A549 (cell line): ENCODE data around the gene CAB39. TPM values are rescaled to one million over a fixed set of nuclear protein-coding genes. Genes with fewer than 3 reads are reported as not detected.

ENCODE experiments used
- ATAC-seq, 2 experiments: fragments of 200-7000 bp in 1 of 2; fragments of >200 bp in 1 of 2; cut with Nextera tagmentation in 1 of 2; cut with Tn5 transposase in 1 of 2; 3 replicates each; pipeline versions ENCODE4 v1.8.0 to v1.9.1; 2018 to 2020; ENCODE audit warnings: mild to moderate bottlenecking in 1 of 2, moderate library complexity in 1 of 2
- CTCF ChIA-PET: fragments of 300-600 bp; sonication (Branson Sonifier 250); formaldehyde crosslinking; extraction: SDS; loops from one replicate; lab custom pipeline; 2021; ENCODE audit warnings: antibody characterized with exemption, inconsistent platforms; lab: Yijun Ruan, JAX
- POLR2A ChIA-PET: fragments of 350-600 bp; formaldehyde crosslinking; extraction: SDS; loops from one replicate; lab custom pipeline; 2021; ENCODE audit warnings: antibody characterized with exemption, inconsistent platforms; lab: Yijun Ruan, JAX
- DNase-seq, 2 experiments: peaks; one replicate each; pipeline versions ENCODE4 v3.0.0 to v3.0.0-alpha.2; 2011 to 2016; ENCODE audit warnings: low read depth in 1 of 2, low spot score in 1 of 2
- FAIRE-seq: peaks from 2 replicates; lab custom pipeline; 2011; peaks lifted over from hg19 to GRCh38; lab: Jason Lieb, UNC
- H3K27ac ChIP-seq, 2 experiments: fragments of >200 bp; sonication (Bioruptor Twin); formaldehyde crosslinking; 3 replicates each; pipeline ENCODE4 v1.5.1; 2016 to 2017
- H3K4me1 ChIP-seq: fragments of >200 bp; sonication (Bioruptor Twin); formaldehyde crosslinking; 3 replicates; pipeline ENCODE4 v1.6.1; 2016
- H3K4me2 ChIP-seq: fragments of >200 bp; sonication (Bioruptor Twin); formaldehyde crosslinking; 3 replicates; pipeline ENCODE4 v1.6.1; 2016
- H3K4me3 ChIP-seq: fragments of >200 bp; sonication (Bioruptor Twin); formaldehyde crosslinking; 3 replicates; pipeline ENCODE4 v1.5.1; 2016
- H3K9me3 ChIP-seq: fragments of >200 bp; sonication (Bioruptor Twin); formaldehyde crosslinking; 3 replicates; pipeline ENCODE4 v1.6.1; 2016
- CBX2 ChIP-seq: fragments of 200-600 bp; sonication (generic); IDR thresholded peaks from 2 replicates; pipeline ENCODE4 v1.6.1; 2016; ENCODE audit warnings: low read depth, mild to moderate bottlenecking, borderline replicate concordance
- CBX8 ChIP-seq: fragments of 200-600 bp; sonication (generic); IDR thresholded peaks from 2 replicates; pipeline ENCODE4 v1.6.1; 2016
- CHD2 ChIP-seq: fragments of 150-350 bp; IDR thresholded peaks from 2 replicates; pipeline ENCODE4 v1.6.1; 2014; ENCODE audit warnings: low read length; ENCODE audit not compliant: partially characterized antibody
- CTCF ChIP-seq: fragments of >200 bp; sonication (Bioruptor Twin); formaldehyde crosslinking; IDR thresholded peaks from 3 replicates; pipeline ENCODE4 v1.5.1; 2016
- E2F6 ChIP-seq: IDR thresholded peaks from 2 replicates; pipeline ENCODE4 v1.6.1; 2012; ENCODE audit warnings: low read depth, borderline replicate concordance
- EHMT2 ChIP-seq: fragments of 200-600 bp; sonication (generic); IDR thresholded peaks from 2 replicates; pipeline ENCODE4 v1.6.1; 2016; ENCODE audit warnings: antibody characterized with exemption, low read depth, mild to moderate bottlenecking, moderate library complexity
- ELK1 ChIP-seq: fragments of 150-350 bp; IDR thresholded peaks from 2 replicates; pipeline ENCODE4 v1.6.1; 2014; ENCODE audit warnings: low read depth, mild to moderate bottlenecking, low read length
- EP300 ChIP-seq, 2 experiments: fragments of >200 bp; sonication (Bioruptor Twin); formaldehyde crosslinking; IDR thresholded peaks; 2 replicates in 1 of 2; 3 replicates in 1 of 2; pipeline ENCODE4 v1.6.1; 2016 to 2017
- HDAC2 ChIP-seq: fragments of 200-600 bp; sonication (generic); IDR thresholded peaks from 2 replicates; pipeline ENCODE4 v1.6.1; 2016
- HES2 ChIP-seq: fragments of >200 bp; sonication (Bioruptor Twin); formaldehyde crosslinking; IDR thresholded peaks from 2 replicates; pipeline ENCODE4 v1.6.1; 2016
- HEYL ChIP-seq: fragments of 250-450 bp; sonication (Bioruptor Pico); IDR thresholded peaks from 2 replicates; pipeline ENCODE4 v1.8.0; 2021; ENCODE audit warnings: mild to moderate bottlenecking, moderate library complexity
- HMGXB4 ChIP-seq: fragments of 250-450 bp; sonication (Bioruptor Pico); IDR thresholded peaks from 2 replicates; pipeline ENCODE4 v1.5.0; 2021; ENCODE audit warnings: mild to moderate bottlenecking, moderate library complexity, borderline replicate concordance
- HOXB13 ChIP-seq: fragments of 250-450 bp; sonication (Bioruptor Pico); IDR thresholded peaks from 2 replicates; pipeline ENCODE4 v1.5.0; 2020; ENCODE audit warnings: low read depth, mild to moderate bottlenecking, moderate library complexity
- JUN ChIP-seq, 2 experiments: fragments of >200 bp; sonication (Bioruptor Twin); formaldehyde crosslinking; IDR thresholded peaks; 2 replicates in 1 of 2; 3 replicates in 1 of 2; pipeline ENCODE4 v1.6.1; 2016 to 2017
- JUNB ChIP-seq: fragments of >200 bp; sonication (Bioruptor Twin); formaldehyde crosslinking; IDR thresholded peaks from 2 replicates; pipeline ENCODE4 v1.6.1; 2016
- KDM1A ChIP-seq: fragments of 200-600 bp; sonication (generic); IDR thresholded peaks from 2 replicates; pipeline ENCODE4 v1.6.1; 2016; ENCODE audit warnings: low read depth, mild to moderate bottlenecking
- KDM5A ChIP-seq: fragments of 200-600 bp; sonication (generic); IDR thresholded peaks from 2 replicates; pipeline ENCODE4 v1.6.1; 2016; ENCODE audit warnings: antibody characterized with exemption, mild to moderate bottlenecking
- NFE2L2 ChIP-seq: fragments of 150-350 bp; conservative IDR thresholded peaks from 2 replicates; pipeline ENCODE4 v1.6.1; 2014; ENCODE audit warnings: low read length
- NPAS2 ChIP-seq: fragments of 250-450 bp; sonication (Bioruptor Pico); IDR thresholded peaks from 2 replicates; pipeline ENCODE4 v1.8.0; 2022; ENCODE audit warnings: mild to moderate bottlenecking, moderate library complexity, borderline replicate concordance
- NR3C1 ChIP-seq: fragments of >200 bp; sonication (Bioruptor Twin); formaldehyde crosslinking; IDR thresholded peaks from 3 replicates; pipeline ENCODE4 v1.6.1; 2017
- RAD21 ChIP-seq, 2 experiments: fragments of >200 bp in 1 of 2; sonication (Bioruptor Twin) in 1 of 2; formaldehyde crosslinking in 1 of 2; IDR thresholded peaks in 1 of 2; conservative IDR thresholded peaks in 1 of 2; 2 replicates in 1 of 2; 3 replicates in 1 of 2; pipeline ENCODE4 v1.6.1; 2012 to 2018; ENCODE audit warnings: inconsistent platforms in 1 of 2
- RCOR1 ChIP-seq: fragments of 150-350 bp; IDR thresholded peaks from 2 replicates; pipeline ENCODE4 v1.6.1; 2014; ENCODE audit warnings: antibody characterized with exemption, low read length, low read depth
- RFX5 ChIP-seq: fragments of 450-650 bp; IDR thresholded peaks from 2 replicates; pipeline ENCODE4 v1.7.1; 2014; ENCODE audit warnings: antibody characterized with exemption, mild to moderate bottlenecking, moderate library complexity
- RNF2 ChIP-seq: fragments of 200-600 bp; sonication (generic); IDR thresholded peaks from 2 replicates; pipeline ENCODE4 v1.6.1; 2016; ENCODE audit warnings: low read depth, mild to moderate bottlenecking, antibody characterized with exemption, moderate library complexity, borderline replicate concordance
- SMC3 ChIP-seq: fragments of >200 bp; sonication (Bioruptor Twin); formaldehyde crosslinking; IDR thresholded peaks from 3 replicates; pipeline ENCODE4 v1.6.1; 2018; ENCODE audit warnings: inconsistent platforms
- TFCP2L1 ChIP-seq: fragments of 250-450 bp; sonication (Bioruptor Pico); IDR thresholded peaks from 2 replicates; pipeline ENCODE4 v1.5.0; 2021; ENCODE audit warnings: mild to moderate bottlenecking
- USF2 ChIP-seq: fragments of 450-650 bp; IDR thresholded peaks from 2 replicates; pipeline ENCODE4 v1.6.1; 2014; ENCODE audit warnings: antibody characterized with exemption
- ZC3H11A ChIP-seq: fragments of 450-650 bp; IDR thresholded peaks from 2 replicates; pipeline ENCODE4 v1.6.1; 2014; ENCODE audit warnings: antibody characterized with exemption, mild to moderate bottlenecking
- ZSCAN20 ChIP-seq: fragments of 250-450 bp; sonication (Bioruptor Pico); IDR thresholded peaks from 2 replicates; pipeline ENCODE4 v1.8.0; 2022; ENCODE audit warnings: mild to moderate bottlenecking, moderate library complexity
- WGBS: methylation state at CpG from one replicate; pipeline ENCODE4 v1.1.6; 2017; ENCODE audit errors: missing lambda C conversion rate; 5-methylcytosine and 5-hydroxymethylcytosine counted together
- polyA plus RNA-seq, 4 experiments: library from polyadenylated mRNA; depleted of rRNA in 3 of 4; stranded (reverse); fragments of >200 nt; fragmentation: RNase III in 1 of 4; extraction: RNeasy Plus Mini Kit Qiagen cat#74134 plus additional on column Dnase treatment in 1 of 4; gene quantifications; 2 replicates in 3 of 4; 3 replicates in 1 of 4; pipeline ENCODE4 v1.2.3, GENCODE V29; 2011 to 2017

CAB39 gene
- polyA plus RNA-seq, 2 of the 4 experiments (the other 2 are of a cell fraction) = 28.4 to 54.2 TPM

- DNase-seq (no peak), FAIRE-seq (no peak), ATAC-seq (no peak)
- peaks cover 4% of the 10 kb centered on the region; the same call in 2 of the 3 replicates for H3K4me1 ChIP-seq
- H3K9me3 ChIP-seq = 0 out of 3 replicates have a peak, but pooled peaks cover 2% of the 10 kb centered on the region
- ChIA-PET CTCF (interaction anchor here (0.6 to 1.1 kb wide), 3 partner anchors 15 to 1692 kb away, joined by 3 to 4 read pairs (median 3); no protein-coding TSS in a partner anchor), POLR2A (no interaction called here)
- 70% methylated on average over 4 of the region's 4 CpGs for WGBS
- H3K27ac ChIP-seq = no peak overlapping the region
- TF ChIP-seq ZSCAN20 (no peak), NR3C1 (no peak), ELK1 (no peak), TFCP2L1 (no peak), KDM1A (no peak), HOXB13 (no peak), SMC3 (no peak), E2F6 (no peak), NFE2L2 (no peak), RCOR1 (no peak), HEYL (CRISPR knock-in tag) (no peak), EHMT2 (no peak), HDAC2 (no peak), RAD21 (conservative IDR thresholded peaks at IDR 0.05 in 1 of 2, IDR thresholded peaks at IDR 0.05 in 1 of 2) (no peak), CTCF (no peak), JUNB (no peak), ZC3H11A (no peak), CHD2 (no peak)
- H3K4me2 ChIP-seq = no peak overlapping the region
- no peak overlapping the region for H3K4me3 ChIP-seq
Measured at GRCh38 chr2:230676546-230676945, 36.1 kb upstream of the CAB39 start.

- ChIA-PET CTCF (interaction anchor here (0.8 to 1.1 kb wide), 2 partner anchors 13 to 16 kb away, joined by 3 read pairs; no protein-coding TSS in a partner anchor), POLR2A (no interaction called here)
- DNase-seq (no peak), ATAC-seq (no peak), FAIRE-seq (no peak)
- H3K27ac ChIP-seq = no peak overlapping the region
- no peaks in the 10 kb centered on the region for H3K4me1 ChIP-seq
- no peak overlapping the region for H3K4me2 ChIP-seq
- WGBS = 80% methylated on average over 5 of the region's 5 CpGs
- H3K4me3 ChIP-seq = no peak overlapping the region
- H3K9me3 ChIP-seq = 0 out of 3 replicates have a peak, but pooled peaks cover 2% of the 10 kb centered on the region
- TF ChIP-seq E2F6 = no peak
- TF ChIP-seq KDM5A = no peak
- TF ChIP-seq NPAS2 = no peak
- TF ChIP-seq HDAC2 = no peak
- TF ChIP-seq USF2 = no peak
- TF ChIP-seq ELK1 = no peak
- TF ChIP-seq EP300 (IDR thresholded peaks at IDR 0.05) = no peak
- TF ChIP-seq RNF2 = no peak
- no peak for TF ChIP-seq HES2
- TF ChIP-seq NFE2L2 = no peak
- no peak for TF ChIP-seq CBX2
- no peak for TF ChIP-seq EHMT2
- TF ChIP-seq CBX8 = no peak
- TF ChIP-seq RFX5 = no peak
- TF ChIP-seq HMGXB4 = no peak
- TF ChIP-seq JUN (IDR thresholded peaks at IDR 0.05) = no peak
Measured at GRCh38 chr2:230677201-230677946, 35.3 kb upstream of the CAB39 start.
